ENCODE results near the gene PTPRJ.

PTPRJ gene

GRCh38 chr11:48078689-48079088, 98.3 kb downstream of the PTPRJ start:
- Histone ChIP-seq H3K4me1 (ENCODE audit: insufficient read depth, low read length, poor library complexity, severe bottlenecking) (no peaks in the 10 kb centered on the region), H3F3A (ENCODE audit: low read depth) (no peaks in the 10 kb centered on the region), H3K9me2 (replicated peaks; ENCODE audit: low read depth, low read length) (no peaks in the 10 kb centered on the region), H3K4me3 (ENCODE audit: low read length, poor library complexity, severe bottlenecking) (no peak overlapping the region), H2AFZ (ENCODE audit: low read length) (no peak overlapping the region), H3K9ac (ENCODE audit: low read depth, low read length, poor library complexity, severe bottlenecking) (no peak overlapping the region), H4K20me1 (ENCODE audit: insufficient read depth, low read length, poor library complexity, severe bottlenecking) (no peaks in the 10 kb centered on the region), H3K9me3 (ENCODE audit: insufficient read depth, low read depth, low read length) (no peaks in the 10 kb centered on the region), H3K36me3 (ENCODE audit: insufficient read depth, low read length) (no peaks in the 10 kb centered on the region), H3K79me2 (ENCODE audit: insufficient read depth, low read length) (no peaks in the 10 kb centered on the region), H3K27me3 (ENCODE audit: insufficient read depth, low read length, poor library complexity, severe bottlenecking) (no peaks in the 10 kb centered on the region), H3K4me2 (ENCODE audit: low read depth, low read length, poor library complexity, severe bottlenecking) (no peak overlapping the region)
- TF ChIP-seq EZH2phosphoT487 (IDR thresholded peaks at IDR 0.05; ENCODE audit: borderline replicate concordance) (no peak), CTCF (conservative IDR thresholded peaks at IDR 0.05; ENCODE audit: low read length) (no peak)

- no peaks in the 10 kb centered on the region for H4K20me1 ChIP-seq (ENCODE audit: insufficient read depth, low read length, poor library complexity, severe bottlenecking)
- H3K9me3 ChIP-seq (ENCODE audit: insufficient read depth, low read depth, low read length): no peaks in the 10 kb centered on the region
- H3K4me1 ChIP-seq (ENCODE audit: insufficient read depth, low read length, poor library complexity, severe bottlenecking): no peaks in the 10 kb centered on the region
- H3K36me3 ChIP-seq (ENCODE audit: insufficient read depth, low read length): no peaks in the 10 kb centered on the region
- H2AFZ ChIP-seq (ENCODE audit: low read length): no peak overlapping the region
- no peak overlapping the region for H3K4me3 ChIP-seq (ENCODE audit: low read length, poor library complexity, severe bottlenecking)
- H3K27me3 ChIP-seq (ENCODE audit: insufficient read depth, low read length, poor library complexity, severe bottlenecking): no peaks in the 10 kb centered on the region
- no peak overlapping the region for H3K9ac ChIP-seq (ENCODE audit: low read depth, low read length, poor library complexity, severe bottlenecking)
- H3F3A ChIP-seq (ENCODE audit: low read depth): no peaks in the 10 kb centered on the region
- H3K4me2 ChIP-seq (ENCODE audit: low read depth, low read length, poor library complexity, severe bottlenecking): no peak overlapping the region
- H3K79me2 ChIP-seq (ENCODE audit: insufficient read depth, low read length): no peaks in the 10 kb centered on the region
- no peaks in the 10 kb centered on the region for H3K9me2 ChIP-seq (replicated peaks; ENCODE audit: low read depth, low read length)
- TF ChIP-seq EZH2phosphoT487 (IDR thresholded peaks at IDR 0.05; ENCODE audit: borderline replicate concordance) (no peak), CTCF (conservative IDR thresholded peaks at IDR 0.05; ENCODE audit: low read length) (no peak)
Measured at GRCh38 chr11:48079596-48079995, 99.2 kb downstream of the PTPRJ start.

- TF ChIP-seq EZH2phosphoT487 (IDR thresholded peaks at IDR 0.05; ENCODE audit: borderline replicate concordance): no peak
- no peaks in the 10 kb centered on the region for H4K20me1 ChIP-seq (ENCODE audit: insufficient read depth, low read length, poor library complexity, severe bottlenecking)
- no peak overlapping the region for H3K4me2 ChIP-seq (ENCODE audit: low read depth, low read length, poor library complexity, severe bottlenecking)
- H3K4me3 ChIP-seq (ENCODE audit: low read length, poor library complexity, severe bottlenecking): no peak overlapping the region
- H3K79me2 ChIP-seq (ENCODE audit: insufficient read depth, low read length): no peaks in the 10 kb centered on the region
- no peaks in the 10 kb centered on the region for H3K9me3 ChIP-seq (ENCODE audit: insufficient read depth, low read depth, low read length)
- H3K9ac ChIP-seq (ENCODE audit: low read depth, low read length, poor library complexity, severe bottlenecking): no peak overlapping the region
- no peaks in the 10 kb centered on the region for H3K4me1 ChIP-seq (ENCODE audit: insufficient read depth, low read length, poor library complexity, severe bottlenecking)
- H2AFZ ChIP-seq (ENCODE audit: low read length): no peak overlapping the region
- H3K9me2 ChIP-seq (replicated peaks; ENCODE audit: low read depth, low read length): no peaks in the 10 kb centered on the region
- H3K27me3 ChIP-seq (ENCODE audit: insufficient read depth, low read length, poor library complexity, severe bottlenecking): no peaks in the 10 kb centered on the region
- no peaks in the 10 kb centered on the region for H3K36me3 ChIP-seq (ENCODE audit: insufficient read depth, low read length)
- H3F3A ChIP-seq (ENCODE audit: low read depth): no peaks in the 10 kb centered on the region
Measured at GRCh38 chr11:48080301-48080861, 100.0 kb downstream of the PTPRJ start.

Data from Loucy (cell line).